CD4-positive, alpha-beta T cell treated with Interleukin-6 for 4 hours (primary cell): Measurements from ENCODE around the gene PLEKHA6.

Source experiments
- DNase-seq: peaks from one replicate; pipeline ENCODE4 v3.0.0-alpha.2; 2020; ENCODE audit warnings: mixed read lengths

Gene PLEKHA6

GRCh38 chr1:204176049-204176448 is 183.7 kb downstream of the PLEKHA6 start:
- no peak for DNase-seq

DNA sequence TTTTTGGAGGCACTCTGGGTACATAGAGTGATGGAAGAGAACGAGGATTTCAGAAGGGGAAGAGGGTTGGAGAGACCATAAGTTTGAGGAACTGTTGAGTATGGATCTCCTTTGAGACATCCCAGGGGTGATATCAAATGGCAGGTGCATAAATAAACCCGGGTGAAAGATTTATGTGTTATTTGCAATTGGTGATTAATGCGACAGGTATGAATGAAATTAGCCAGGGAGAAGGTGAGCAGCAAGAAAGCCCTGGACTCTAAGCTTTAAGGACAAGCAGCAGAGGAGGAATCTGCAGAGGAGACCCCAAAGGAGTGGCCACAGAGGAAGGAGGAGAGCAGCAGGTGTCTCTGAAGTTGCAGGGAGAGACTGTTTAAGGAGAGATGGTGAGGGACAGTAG is 184.8 kb downstream of the PLEKHA6 start:
- no peak for DNase-seq

DNA sequence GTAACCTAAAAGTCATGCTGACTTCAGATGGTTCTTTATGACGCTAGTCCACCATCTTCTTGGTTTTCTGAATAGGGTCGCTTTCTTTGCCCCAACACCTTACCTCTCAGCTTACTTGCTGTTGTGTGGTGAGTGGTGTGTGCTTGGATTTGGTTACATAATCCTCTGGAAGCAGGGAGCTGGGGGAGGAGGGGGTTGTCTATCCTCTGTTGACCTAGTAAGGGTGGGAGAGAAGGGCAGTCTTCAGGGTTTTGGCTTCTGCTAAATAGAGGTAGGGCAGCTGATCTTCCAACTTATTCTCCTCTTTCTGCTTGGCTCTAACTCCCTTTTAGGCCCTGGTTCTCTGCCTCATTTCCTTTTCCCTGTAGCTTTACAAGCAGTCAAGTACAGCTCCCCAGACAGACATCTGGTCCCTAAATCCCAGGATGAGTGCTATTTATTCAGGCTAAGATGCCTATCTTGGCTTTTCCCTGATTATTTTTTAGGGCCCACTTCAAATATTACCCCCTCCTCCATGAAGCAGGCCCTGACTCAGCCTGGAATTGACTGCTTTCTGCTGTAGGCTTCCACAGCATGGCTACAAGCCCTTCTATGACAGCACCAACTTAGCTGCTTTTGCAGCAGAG is 187.2 kb downstream of the PLEKHA6 start:
- DNase-seq = no peak

- no peak for DNase-seq
These were observed 188.0 kb downstream of the PLEKHA6 start for GRCh38 chr1:204171751-204172178.

- no peak for DNase-seq
These were observed 189.1 kb downstream of the PLEKHA6 start for GRCh38 chr1:204170494-204171155.

DNA sequence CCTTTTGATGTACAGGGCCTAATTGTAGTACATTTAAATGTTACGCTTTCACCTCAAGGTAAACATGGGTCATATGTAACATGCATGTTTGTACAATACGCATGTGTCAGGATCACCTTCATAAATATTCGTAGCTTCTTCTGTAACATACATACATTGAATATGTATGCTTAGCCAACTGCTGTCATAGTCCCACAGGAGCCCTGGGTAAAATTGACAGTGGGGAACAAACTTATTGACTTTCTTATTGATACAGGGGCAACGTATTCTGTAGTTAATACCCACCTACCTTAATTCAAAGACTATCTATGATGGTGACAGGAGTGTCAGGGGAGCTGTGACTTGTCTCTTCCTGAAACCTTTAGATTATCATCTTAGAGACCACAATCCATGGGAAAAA is 189.9 kb downstream of the PLEKHA6 start:
- no peak for DNase-seq
